Omental fat pad (tissue), 4 donors: ENCODE measurements around the gene SDCBP2. TPM values are rescaled to one million over a fixed set of nuclear protein-coding genes. Genes with fewer than 3 reads are reported as not detected.

Experiments used
- ATAC-seq: fragments of 150-250 bp; one replicate; pipeline ENCODE4 v1.9.1; 2016; ENCODE audit warnings: mild to moderate bottlenecking, moderate library complexity; ENCODE audit not compliant: low FRiP score
- DNase-seq: peaks from one replicate; pipeline ENCODE4 v3.0.0-alpha.2; 2019; ENCODE audit warnings: low spot score
- total RNA-seq, 4 donors: library from RNA; depleted of rRNA; stranded (reverse); fragments of >200 nt; gene quantifications; one replicate each; pipeline ENCODE4 v1.1.0, GENCODE V29; 2016
- TF ChIP-seq, protein P1 (sequence below), 3 donors: fragments of 450-650 bp; IDR thresholded peaks; one replicate each; pipeline ENCODE4 v1.5.1; 2016 to 2017; ENCODE audit warnings: antibody characterized with exemption in 3 of 3, mild to moderate bottlenecking in 3 of 3, moderate library complexity in 2 of 3

The SDCBP2 gene
- total RNA-seq, 4 donors from 2014 or later, result 7.7 to 18.0 (median 9.8) TPM

DNA sequence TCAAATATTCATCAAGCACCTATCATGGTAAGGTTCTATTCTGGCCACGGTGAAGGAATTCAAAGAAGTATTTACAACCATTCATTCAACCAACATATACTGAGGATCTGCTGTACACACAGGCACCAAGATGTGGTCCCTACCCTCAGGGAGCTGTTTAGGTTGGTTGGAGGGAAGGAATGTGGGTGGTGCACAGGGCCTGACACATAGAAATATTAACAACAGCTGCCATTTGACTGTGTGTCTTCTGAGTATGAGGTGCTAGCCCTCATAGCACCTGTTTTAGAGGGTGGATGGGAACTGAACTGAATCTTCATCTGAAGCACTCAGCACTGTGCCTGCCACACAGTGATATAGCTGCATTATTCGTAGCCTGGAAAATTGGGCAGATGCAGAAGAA lies 55.6 kb downstream of the SDCBP2 start:
- DNase-seq, result no peak
- no peak for ATAC-seq
- TF ChIP-seq, protein P1, sequence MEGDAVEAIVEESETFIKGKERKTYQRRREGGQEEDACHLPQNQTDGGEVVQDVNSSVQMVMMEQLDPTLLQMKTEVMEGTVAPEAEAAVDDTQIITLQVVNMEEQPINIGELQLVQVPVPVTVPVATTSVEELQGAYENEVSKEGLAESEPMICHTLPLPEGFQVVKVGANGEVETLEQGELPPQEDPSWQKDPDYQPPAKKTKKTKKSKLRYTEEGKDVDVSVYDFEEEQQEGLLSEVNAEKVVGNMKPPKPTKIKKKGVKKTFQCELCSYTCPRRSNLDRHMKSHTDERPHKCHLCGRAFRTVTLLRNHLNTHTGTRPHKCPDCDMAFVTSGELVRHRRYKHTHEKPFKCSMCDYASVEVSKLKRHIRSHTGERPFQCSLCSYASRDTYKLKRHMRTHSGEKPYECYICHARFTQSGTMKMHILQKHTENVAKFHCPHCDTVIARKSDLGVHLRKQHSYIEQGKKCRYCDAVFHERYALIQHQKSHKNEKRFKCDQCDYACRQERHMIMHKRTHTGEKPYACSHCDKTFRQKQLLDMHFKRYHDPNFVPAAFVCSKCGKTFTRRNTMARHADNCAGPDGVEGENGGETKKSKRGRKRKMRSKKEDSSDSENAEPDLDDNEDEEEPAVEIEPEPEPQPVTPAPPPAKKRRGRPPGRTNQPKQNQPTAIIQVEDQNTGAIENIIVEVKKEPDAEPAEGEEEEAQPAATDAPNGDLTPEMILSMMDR (IDR thresholded peaks at IDR 0.05), result no peak

DNA sequence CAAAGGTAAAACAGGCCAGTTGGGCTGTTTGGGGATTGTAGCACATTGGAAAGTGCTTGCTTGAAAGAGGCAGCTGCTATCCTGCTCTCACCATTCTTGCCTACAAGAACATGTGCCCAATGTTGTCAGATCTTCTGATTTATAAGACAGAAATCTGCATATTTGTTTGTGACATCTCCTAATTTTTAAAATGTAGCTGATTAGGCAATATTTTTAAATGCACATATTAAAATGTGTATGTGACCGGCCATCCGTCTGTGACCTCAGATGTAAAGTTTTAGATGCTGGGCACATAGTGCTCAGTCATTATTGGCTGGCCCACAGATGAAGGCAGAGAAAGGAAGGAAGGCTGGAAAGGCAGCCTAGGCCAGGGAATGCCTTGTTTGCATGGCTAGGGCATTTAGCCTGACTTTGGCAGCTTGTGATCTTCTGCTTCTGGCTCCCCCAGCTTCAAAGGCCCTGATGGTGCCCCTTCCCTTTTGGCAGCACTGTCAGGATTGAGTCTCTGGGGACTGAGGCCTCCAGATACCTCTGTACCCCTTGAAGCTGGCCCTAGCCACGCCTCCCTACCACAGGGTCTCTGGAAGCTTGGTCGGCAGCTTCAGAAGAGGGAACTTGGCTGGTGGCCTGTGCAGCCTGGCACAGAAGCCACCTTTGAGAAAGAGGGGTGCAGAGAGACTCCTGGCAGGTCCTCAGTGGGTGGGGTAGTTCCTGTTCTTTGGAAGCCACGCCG lies 56.4 kb downstream of the SDCBP2 start:
- no peak for ATAC-seq
- TF ChIP-seq, protein P1 (IDR thresholded peaks at IDR 0.05), result no peak
- DNase-seq, result no peak

DNA sequence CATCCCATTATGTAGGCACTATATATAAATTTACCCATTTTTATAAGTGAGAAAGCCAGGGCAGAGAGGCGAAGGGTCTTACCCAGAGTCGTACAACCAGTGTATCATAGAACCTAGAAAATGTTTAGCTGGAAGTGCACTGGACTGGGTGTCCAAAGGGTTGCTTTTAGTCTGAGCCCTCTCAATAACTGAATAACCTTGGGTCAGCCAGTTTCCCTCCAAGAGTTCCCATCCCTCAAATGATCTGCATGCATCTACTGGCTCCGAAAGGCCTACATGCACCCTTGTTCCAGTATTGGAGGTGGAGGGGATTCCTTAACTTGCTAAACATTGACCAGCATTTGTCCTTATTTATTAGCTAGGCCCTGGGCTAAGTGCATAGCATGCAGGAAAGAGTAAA lies 59.1 kb downstream of the SDCBP2 start:
- ATAC-seq (no peak), DNase-seq (no peak)
- TF ChIP-seq, protein P1 (IDR thresholded peaks at IDR 0.05), result no peak

DNA sequence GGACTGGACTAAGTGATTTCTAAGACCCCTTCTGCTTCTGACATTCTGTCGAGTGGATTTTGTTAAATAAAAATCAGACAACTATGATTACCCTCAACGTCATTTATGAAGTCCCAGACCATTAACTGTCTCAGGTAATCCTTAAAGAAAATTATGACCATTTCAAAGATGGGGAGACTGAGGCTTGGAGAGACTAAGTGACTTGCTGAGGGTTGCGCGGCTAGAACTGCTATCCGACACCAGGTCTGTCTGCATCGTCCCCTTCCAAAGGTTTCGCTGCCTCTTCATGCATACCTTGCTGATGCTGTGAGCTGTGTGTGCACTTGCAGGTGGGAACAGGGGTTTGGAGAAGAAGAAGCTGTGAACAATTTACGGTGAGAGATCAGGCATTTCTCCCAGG lies 59.7 kb downstream of the SDCBP2 start:
- TF ChIP-seq, protein P1 (IDR thresholded peaks at IDR 0.05), result no peak
- DNase-seq (no peak), ATAC-seq (no peak)

DNA sequence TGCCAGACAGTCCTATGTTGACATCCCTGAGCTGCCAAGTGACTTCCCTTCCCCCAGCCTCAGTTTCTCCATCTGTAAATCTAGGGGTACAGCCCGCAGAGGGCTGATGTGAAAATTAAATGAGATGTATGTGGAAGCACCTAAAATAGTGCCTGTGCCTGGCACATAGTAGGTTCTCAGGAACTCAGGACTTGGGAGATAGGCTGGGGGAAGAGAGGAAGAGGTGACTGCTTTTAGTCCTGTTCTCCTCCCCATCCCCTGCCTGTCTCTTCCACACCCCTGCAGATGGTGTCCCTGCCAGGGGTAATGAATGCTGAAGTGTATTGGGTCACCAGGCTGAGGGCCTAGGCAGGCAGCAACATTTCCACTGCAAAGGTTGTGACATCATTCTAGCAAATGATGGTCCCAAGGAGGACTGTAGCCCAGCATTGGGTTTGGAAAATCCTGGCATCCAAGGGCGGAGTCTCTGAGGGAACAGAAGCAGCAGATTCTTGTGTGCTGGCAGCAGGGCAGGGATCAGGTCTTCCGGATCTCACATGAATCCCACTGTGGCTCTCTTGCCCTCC lies 61.0 kb downstream of the SDCBP2 start:
- ATAC-seq (no peak), DNase-seq (no peak)
- TF ChIP-seq, protein P1 (IDR thresholded peaks at IDR 0.05), result no peak

DNA sequence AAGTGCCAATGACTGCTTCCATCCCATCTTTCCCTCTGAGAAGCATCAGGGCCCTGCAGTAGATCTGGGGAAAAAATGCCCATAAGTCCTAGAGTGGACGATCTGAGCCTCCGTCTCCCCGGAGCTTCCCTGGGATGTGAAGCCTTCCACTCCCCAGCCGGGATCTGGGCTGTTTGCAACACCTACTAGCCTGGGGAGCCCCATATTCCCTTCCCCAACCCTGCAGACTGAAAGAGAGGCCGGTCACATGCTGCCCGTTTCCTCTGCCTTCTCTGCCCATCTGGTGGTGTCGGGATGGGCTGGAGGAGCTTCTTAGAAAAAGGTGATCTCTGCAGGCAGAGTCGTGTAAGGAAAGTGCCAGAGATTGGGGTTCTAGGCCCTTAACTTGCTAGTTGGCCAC lies 61.8 kb downstream of the SDCBP2 start:
- no peak for DNase-seq
- ATAC-seq, result no peak
- TF ChIP-seq, protein P1 (IDR thresholded peaks at IDR 0.05), result no peak
